HEK293 (cell line): ENCODE results near the gene GRIK2.

Source experiments
- CTCF ChIA-PET: fragments of 350-600 bp; formaldehyde crosslinking; extraction: SDS; loops from one replicate; lab custom pipeline; 2021; ENCODE audit warnings: antibody characterized with exemption; lab: Yijun Ruan, JAX
- POLR2A ChIA-PET: fragments of 300-600 bp; formaldehyde crosslinking; extraction: SDS; loops from one replicate; lab custom pipeline; 2020; ENCODE audit warnings: antibody characterized with exemption, inconsistent platforms; lab: Yijun Ruan, JAX
- H3K27ac ChIP-seq: fragments of 200-500 bp; sonication (Bioruptor generic); 2 replicates; pipeline ENCODE4 v1.5.1; 2014; ENCODE audit warnings: low read depth, low read length, control low read depth, inconsistent platforms; ENCODE audit errors: extremely low read depth
- H3K36me3 ChIP-seq, 2 experiments: fragments of 200-500 bp in 1 of 2; sonication (Bioruptor generic) in 1 of 2; 1 replicate in 1 of 2; 2 replicates in 1 of 2; pipeline ENCODE4 v1.5.1; 2014 to 2017; ENCODE audit warnings: inconsistent platforms in 2 of 2, low read length in 2 of 2; ENCODE audit not compliant: control insufficient read depth in 2 of 2, insufficient read depth in 1 of 2
- H3K4me1 ChIP-seq: fragments of 200-500 bp; sonication (Bioruptor generic); 2 replicates; pipeline ENCODE4 v1.5.1; 2014; ENCODE audit warnings: mild to moderate bottlenecking, low read length, inconsistent platforms; ENCODE audit not compliant: control insufficient read depth, insufficient read depth
- H3K4me3 ChIP-seq: 2 replicates; pipeline ENCODE4 v1.5.1; 2011; ENCODE audit warnings: low read depth, mild to moderate bottlenecking, control low read depth, low read length, moderate library complexity
- H3K9me3 ChIP-seq: fragments of 200-500 bp; sonication (Bioruptor generic); 2 replicates; pipeline ENCODE4 v1.5.1; 2014; ENCODE audit warnings: low read depth, low read length, inconsistent platforms; ENCODE audit not compliant: control insufficient read depth, insufficient read depth
- BCL11A ChIP-seq: fragments of 450-650 bp; formaldehyde crosslinking; IDR thresholded peaks from 2 replicates; pipeline ENCODE4 v1.5.1; 2016; ENCODE audit warnings: low read depth, missing biosample characterization, missing genetic modification characterization
- HOXA7 ChIP-seq: sonication (generic); formaldehyde crosslinking; IDR thresholded peaks from 2 replicates; pipeline ENCODE4 v1.8.1; 2022; ENCODE audit warnings: missing genetic modification reagents, borderline replicate concordance
- HOXD13 ChIP-seq: sonication (generic); formaldehyde crosslinking; IDR thresholded peaks from 2 replicates; pipeline ENCODE4 v1.8.0; 2022; ENCODE audit warnings: missing genetic modification reagents, borderline replicate concordance
- ZNF175 ChIP-seq: fragments of 450-650 bp; formaldehyde crosslinking; IDR thresholded peaks from 2 replicates; pipeline ENCODE4 v1.5.1; 2016; ENCODE audit warnings: missing biosample characterization, missing genetic modification characterization
- ZNF202 ChIP-seq: fragments of 450-650 bp; formaldehyde crosslinking; IDR thresholded peaks from 2 replicates; pipeline ENCODE4 v1.5.1; 2016; ENCODE audit warnings: missing biosample characterization, missing genetic modification characterization, borderline replicate concordance
- ZNF274 ChIP-seq, 2 experiments: fragments of 200-500 bp in 1 of 2; fragments of 450-650 bp in 1 of 2; sonication (Bioruptor generic) in 1 of 2; formaldehyde crosslinking in 1 of 2; IDR thresholded peaks; 2 replicates each; pipeline versions ENCODE4 v1.5.1 to v1.6.1; 2014 to 2016; ENCODE audit warnings: borderline replicate concordance in 1 of 2, inconsistent platforms in 1 of 2, low read length in 1 of 2, missing biosample characterization in 1 of 2, missing genetic modification characterization in 1 of 2
- ZNF350 ChIP-seq: fragments of 450-650 bp; formaldehyde crosslinking; IDR thresholded peaks from 2 replicates; pipeline ENCODE4 v1.5.0; 2017; ENCODE audit warnings: missing biosample characterization, mild to moderate bottlenecking, missing genetic modification characterization
- ZNF366 ChIP-seq: fragments of 450-650 bp; formaldehyde crosslinking; conservative IDR thresholded peaks from 2 replicates; pipeline ENCODE4 v1.5.1; 2016; ENCODE audit warnings: missing biosample characterization, missing genetic modification characterization
- ZNF530 ChIP-seq: fragments of 450-650 bp; formaldehyde crosslinking; IDR thresholded peaks from 2 replicates; pipeline ENCODE4 v1.5.1; 2016; ENCODE audit warnings: low read depth, missing biosample characterization, missing genetic modification characterization
- ZNF585B ChIP-seq: fragments of 450-650 bp; formaldehyde crosslinking; IDR thresholded peaks from 2 replicates; pipeline ENCODE4 v1.5.1; 2016; ENCODE audit warnings: missing biosample characterization, missing genetic modification characterization
- ZNF677 ChIP-seq: fragments of 450-650 bp; IDR thresholded peaks from 2 replicates; pipeline ENCODE4 v1.5.0; 2018; ENCODE audit warnings: missing biosample characterization, mild to moderate bottlenecking, missing genetic modification characterization, moderate library complexity
- ZNF747 ChIP-seq: fragments of 450-650 bp; formaldehyde crosslinking; IDR thresholded peaks from 2 replicates; pipeline ENCODE4 v1.5.1; 2016; ENCODE audit warnings: missing biosample characterization, missing genetic modification characterization
- ZNF785 ChIP-seq: fragments of 450-650 bp; formaldehyde crosslinking; IDR thresholded peaks from 2 replicates; pipeline ENCODE4 v1.5.1; 2016; ENCODE audit warnings: missing biosample characterization, missing genetic modification characterization
- TF ChIP-seq, protein P1 (sequence below): fragments of 450-650 bp; formaldehyde crosslinking; IDR thresholded peaks from 2 replicates; pipeline ENCODE4 v1.5.1; 2016; ENCODE audit warnings: missing biosample characterization, missing genetic modification characterization
- TF ChIP-seq, protein P2 (sequence below): fragments of 450-650 bp; formaldehyde crosslinking; IDR thresholded peaks from 2 replicates; pipeline ENCODE4 v1.5.1; 2016; ENCODE audit warnings: missing biosample characterization, missing genetic modification characterization
- TF ChIP-seq, protein P3 (sequence below): fragments of 450-650 bp; formaldehyde crosslinking; IDR thresholded peaks from 2 replicates; pipeline ENCODE4 v1.5.1; 2016; ENCODE audit warnings: missing biosample characterization, missing genetic modification characterization

GRIK2 gene

DNA sequence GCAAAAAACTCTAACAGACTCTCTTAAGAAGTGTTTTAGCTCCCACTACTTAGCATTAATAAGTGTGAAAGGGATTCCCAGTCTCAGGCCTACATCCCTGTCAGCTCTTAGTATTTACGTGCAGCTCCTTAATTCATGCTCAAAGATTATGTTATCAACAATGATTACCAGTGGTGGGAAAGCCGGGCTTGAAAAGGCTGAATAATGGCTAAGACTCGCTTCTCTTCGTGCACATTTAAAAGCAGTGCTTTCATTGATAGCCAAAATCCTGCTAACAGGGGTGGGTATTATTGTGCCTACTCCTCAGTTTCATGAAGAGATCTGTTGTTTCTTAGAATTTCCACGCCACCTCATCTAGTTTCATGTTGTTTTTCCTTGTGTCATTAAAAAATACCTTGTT, 518.8 kb downstream of the GRIK2 start (continued):
- TF ChIP-seq ZNF350 (tag by site-specific recombination), result no peak
- TF ChIP-seq ZNF274 (IDR thresholded peaks at IDR 0.05; ENCODE audit: low read length), result no peak
- TF ChIP-seq ZNF274 (tag by site-specific recombination; IDR thresholded peaks at IDR 0.05; ENCODE audit: borderline replicate concordance), result no peak
- TF ChIP-seq, protein P1, sequence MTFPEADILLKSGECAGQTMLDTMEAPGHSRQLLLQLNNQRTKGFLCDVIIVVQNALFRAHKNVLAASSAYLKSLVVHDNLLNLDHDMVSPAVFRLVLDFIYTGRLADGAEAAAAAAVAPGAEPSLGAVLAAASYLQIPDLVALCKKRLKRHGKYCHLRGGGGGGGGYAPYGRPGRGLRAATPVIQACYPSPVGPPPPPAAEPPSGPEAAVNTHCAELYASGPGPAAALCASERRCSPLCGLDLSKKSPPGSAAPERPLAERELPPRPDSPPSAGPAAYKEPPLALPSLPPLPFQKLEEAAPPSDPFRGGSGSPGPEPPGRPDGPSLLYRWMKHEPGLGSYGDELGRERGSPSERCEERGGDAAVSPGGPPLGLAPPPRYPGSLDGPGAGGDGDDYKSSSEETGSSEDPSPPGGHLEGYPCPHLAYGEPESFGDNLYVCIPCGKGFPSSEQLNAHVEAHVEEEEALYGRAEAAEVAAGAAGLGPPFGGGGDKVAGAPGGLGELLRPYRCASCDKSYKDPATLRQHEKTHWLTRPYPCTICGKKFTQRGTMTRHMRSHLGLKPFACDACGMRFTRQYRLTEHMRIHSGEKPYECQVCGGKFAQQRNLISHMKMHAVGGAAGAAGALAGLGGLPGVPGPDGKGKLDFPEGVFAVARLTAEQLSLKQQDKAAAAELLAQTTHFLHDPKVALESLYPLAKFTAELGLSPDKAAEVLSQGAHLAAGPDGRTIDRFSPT, result no peak
- no peak for TF ChIP-seq ZNF530
- no peak for TF ChIP-seq HOXA7
- TF ChIP-seq ZNF785 (tag by site-specific recombination), result no peak
- no peak for TF ChIP-seq BCL11A (tag by site-specific recombination)
- TF ChIP-seq ZNF202 (tag by site-specific recombination), result no peak
- TF ChIP-seq, protein P2, sequence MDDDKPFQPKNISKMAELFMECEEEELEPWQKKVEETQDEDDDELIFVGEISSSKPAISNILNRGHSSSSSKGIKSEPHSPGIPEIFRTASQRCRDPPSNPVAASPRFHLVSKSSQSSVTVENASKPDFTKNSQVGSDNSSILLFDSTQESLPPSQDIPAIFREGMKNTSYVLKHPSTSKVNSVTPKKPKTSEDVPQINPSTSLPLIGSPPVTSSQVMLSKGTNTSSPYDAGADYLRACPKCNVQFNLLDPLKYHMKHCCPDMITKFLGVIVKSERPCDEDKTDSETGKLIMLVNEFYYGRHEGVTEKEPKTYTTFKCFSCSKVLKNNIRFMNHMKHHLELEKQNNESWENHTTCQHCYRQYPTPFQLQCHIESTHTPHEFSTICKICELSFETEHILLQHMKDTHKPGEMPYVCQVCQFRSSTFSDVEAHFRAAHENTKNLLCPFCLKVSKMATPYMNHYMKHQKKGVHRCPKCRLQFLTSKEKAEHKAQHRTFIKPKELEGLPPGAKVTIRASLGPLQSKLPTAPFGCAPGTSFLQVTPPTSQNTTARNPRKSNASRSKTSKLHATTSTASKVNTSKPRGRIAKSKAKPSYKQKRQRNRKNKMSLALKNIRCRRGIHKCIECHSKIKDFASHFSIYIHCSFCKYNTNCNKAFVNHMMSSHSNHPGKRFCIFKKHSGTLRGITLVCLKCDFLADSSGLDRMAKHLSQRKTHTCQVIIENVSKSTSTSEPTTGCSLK (tag by site-specific recombination), result no peak
- TF ChIP-seq ZNF585B, result no peak
- no peak for TF ChIP-seq ZNF677 (tag by site-specific recombination)

DNA sequence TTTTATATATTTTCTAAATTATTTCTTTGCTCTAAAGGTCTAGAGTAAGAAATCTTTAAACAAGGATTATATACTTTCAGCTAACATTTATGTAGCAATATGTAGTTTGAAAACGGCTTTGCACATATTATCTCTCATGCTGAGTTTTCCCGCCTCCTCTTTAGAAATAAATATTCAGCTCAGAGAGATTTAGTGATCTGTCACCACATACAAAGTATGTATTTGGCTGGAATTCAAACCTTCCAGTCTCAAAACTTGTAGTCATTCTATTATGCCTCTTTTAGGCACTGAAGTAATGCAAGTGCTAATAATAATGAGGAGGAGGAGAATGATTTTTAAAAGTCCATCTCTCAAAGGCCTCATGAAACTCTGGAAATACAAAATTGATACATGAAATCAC, 525.0 kb downstream of the GRIK2 start:
- POLR2A ChIA-PET, result no interaction called here
- Histone ChIP-seq H3K4me1 (no peaks in the 10 kb centered on the region), H3K9me3 (no peaks in the 10 kb centered on the region), H3K36me3 (no peaks in the 10 kb centered on the region), H3K27ac (no peak overlapping the region)
- CTCF ChIA-PET, result interaction anchor here (0.7 kb wide), 1 partner anchor 11 kb away, joined by 4 read pairs; no protein-coding TSS in a partner anchor
- TF ChIP-seq ZNF175, result no peak
- no peak for TF ChIP-seq ZNF747 (tag by site-specific recombination)
- TF ChIP-seq HOXD13, result no peak
- TF ChIP-seq, all 188 proteins: peak for 0
- H3K4me3 ChIP-seq, result no peak overlapping the region

DNA sequence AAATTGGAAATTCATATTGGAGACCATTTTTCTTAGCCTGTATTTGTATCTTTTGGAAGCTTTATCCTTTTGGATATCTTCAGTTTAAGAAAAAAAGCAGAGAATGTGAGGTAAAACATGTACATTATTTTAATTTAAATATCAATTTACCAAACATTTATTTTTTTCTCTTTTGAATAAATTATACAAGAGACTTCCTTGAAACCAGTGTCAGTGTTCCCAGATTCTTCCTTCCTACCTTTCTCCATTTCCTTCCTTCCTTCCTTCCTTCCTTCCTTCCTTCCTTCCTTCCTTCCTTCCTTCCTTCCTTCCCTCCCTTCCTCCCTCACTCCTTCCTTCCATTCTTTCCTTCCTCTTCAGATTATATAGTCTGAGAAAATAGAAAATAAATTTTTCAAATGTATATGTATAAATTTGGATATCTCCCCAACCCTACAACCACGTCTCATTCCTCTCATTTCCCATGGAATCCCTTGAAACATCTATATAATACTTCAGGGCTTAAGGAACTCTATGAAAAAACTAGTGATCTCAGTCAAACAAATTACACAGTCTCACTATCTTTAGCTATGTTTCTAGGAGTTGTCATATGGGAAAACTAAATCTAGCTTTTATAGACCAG, 528.4 kb downstream of the GRIK2 start:
- TF ChIP-seq, protein P3, sequence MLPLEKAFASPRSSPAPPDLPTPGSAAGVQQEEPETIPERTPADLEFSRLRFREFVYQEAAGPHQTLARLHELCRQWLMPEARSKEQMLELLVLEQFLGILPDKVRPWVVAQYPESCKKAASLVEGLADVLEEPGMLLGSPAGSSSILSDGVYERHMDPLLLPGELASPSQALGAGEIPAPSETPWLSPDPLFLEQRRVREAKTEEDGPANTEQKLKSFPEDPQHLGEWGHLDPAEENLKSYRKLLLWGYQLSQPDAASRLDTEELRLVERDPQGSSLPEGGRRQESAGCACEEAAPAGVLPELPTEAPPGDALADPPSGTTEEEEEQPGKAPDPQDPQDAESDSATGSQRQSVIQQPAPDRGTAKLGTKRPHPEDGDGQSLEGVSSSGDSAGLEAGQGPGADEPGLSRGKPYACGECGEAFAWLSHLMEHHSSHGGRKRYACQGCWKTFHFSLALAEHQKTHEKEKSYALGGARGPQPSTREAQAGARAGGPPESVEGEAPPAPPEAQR (tag by site-specific recombination), result no peak
- TF ChIP-seq ZNF366 (tag by site-specific recombination), result peak; percentile 31; the same call in 1 of the 2 replicates
- Histone ChIP-seq H3K9me3 (no peaks in the 10 kb centered on the region), H3K4me1 (no peaks in the 10 kb centered on the region), H3K27ac (no peak overlapping the region), H3K36me3 (no peaks in the 10 kb centered on the region), H3K4me3 (no peak overlapping the region)
- ChIA-PET CTCF (no interaction called here), POLR2A (no interaction called here)
